HuH-7.5 (cell line): ENCODE data around the gene DMTF1.
"Not testable (repeated sequence)": the region's sequence is repeated elsewhere in the genome, so short reads cannot be mapped to it uniquely, and the experiment has no call there.

Experiments
- DNase-seq: peaks from one replicate; pipeline ENCODE4 v3.0.0; 2011; ENCODE audit warnings: low spot score

The DMTF1 gene

GRCh38 chr7:87226495-87226894 is 74.2 kb downstream of the DMTF1 start:
- no peak for DNase-seq

- DNase-seq, result no peak
Observed at GRCh38 chr7:87231258-87231657, 79.0 kb downstream of the DMTF1 start.

DNA sequence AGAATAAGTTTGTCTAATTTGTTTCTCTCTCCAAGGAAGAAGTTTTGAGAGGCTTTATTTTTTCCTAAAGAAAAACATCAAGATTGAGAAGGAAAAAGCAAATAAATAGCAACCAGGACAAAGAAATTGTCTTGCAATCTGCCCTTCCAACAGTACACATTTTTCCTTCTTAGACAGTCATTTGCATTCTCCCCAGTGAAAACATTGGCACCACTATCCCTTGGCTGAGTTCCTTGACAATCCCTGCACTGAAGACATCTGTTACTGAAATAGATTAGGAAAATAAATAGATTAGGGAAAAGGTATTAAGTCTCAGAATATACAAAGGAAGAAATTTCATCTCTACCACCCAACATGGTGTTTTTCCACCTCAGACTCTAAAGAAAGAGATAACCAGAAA is 79.5 kb downstream of the DMTF1 start:
- DNase-seq, result no peak

DNA sequence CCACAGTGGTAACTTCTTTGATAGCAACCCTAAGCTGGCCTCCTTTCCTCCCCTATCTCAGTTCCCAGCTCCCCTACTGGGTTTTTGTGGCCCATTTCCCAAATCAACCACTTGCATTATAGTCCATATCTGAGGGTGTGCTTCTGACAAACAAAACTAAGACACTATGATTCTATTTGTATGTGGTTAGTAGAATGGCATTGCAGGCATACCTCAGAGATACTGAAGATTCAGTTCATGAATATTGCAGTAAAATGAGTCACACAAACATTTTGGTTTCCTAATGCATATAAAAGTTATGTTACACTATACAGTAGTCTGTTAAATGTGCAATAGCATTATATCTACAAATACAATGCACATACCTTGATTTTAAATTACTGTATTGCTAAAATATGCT is 82.7 kb downstream of the DMTF1 start:
- DNase-seq, result no peak

DNA sequence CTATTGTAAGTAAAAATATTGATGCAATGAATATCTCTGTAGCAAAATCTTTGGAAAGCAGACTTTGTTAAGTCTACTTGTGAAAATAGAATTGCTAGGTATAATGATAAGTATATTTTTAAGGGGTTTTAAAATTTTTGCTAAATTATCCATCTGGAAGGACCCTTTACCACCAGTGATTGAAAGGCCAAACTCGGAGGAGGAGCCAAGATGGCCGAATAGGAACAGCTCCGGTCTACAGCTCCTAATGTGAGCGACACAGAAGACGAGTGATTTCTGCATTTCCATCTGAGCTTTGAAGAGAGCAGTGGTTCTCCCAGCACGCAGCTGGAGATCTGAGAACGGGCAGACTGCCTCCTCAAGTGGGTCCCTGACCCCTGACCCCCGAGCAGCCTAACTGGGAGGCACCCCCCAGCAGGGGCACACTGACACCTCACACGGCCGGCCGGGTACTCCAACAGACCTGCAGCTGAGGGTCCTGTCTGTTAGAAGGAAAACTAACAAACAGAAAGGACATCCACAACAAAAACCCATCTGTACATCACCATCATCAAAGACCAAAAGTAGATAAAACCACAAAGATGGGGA is 86.3 kb downstream of the DMTF1 start:
- DNase-seq, result not testable (repeated sequence)

GRCh38 chr7:87245671-87246070 is 93.4 kb downstream of the DMTF1 start:
- DNase-seq, result not testable (repeated sequence)
